Measurements from ENCODE around the gene TCF3. TPM values are rescaled to one million over a fixed set of nuclear protein-coding genes. Genes with fewer than 3 reads are reported as not detected.

Gene TCF3
- total RNA-seq, 1 experiment from 2014 or later, result 304 TPM

GRCh38 chr19:1567848-1568227 is 84.6 kb downstream of the TCF3 start:
- Histone ChIP-seq H4K20me1 (ENCODE audit: control insufficient read depth, insufficient read depth, insufficient read length) (no peaks in the 10 kb centered on the region), H3K4me2 (ENCODE audit: insufficient read depth, insufficient read length, low read length) (no peak overlapping the region), H3K9me3 (ENCODE audit: control insufficient read depth, low read depth, low read length) (no peaks in the 10 kb centered on the region), H3K79me1 (ENCODE audit: insufficient read depth, low read depth, low read length, poor library complexity, severe bottlenecking) (peaks cover 3% of the 10 kb centered on the region), H2AK5ac (ENCODE audit: insufficient read length, low read length) (no peak overlapping the region), H3K14ac (ENCODE audit: insufficient read depth, low read length) (no peak overlapping the region), H4K91ac (ENCODE audit: insufficient read length, low read depth, low read length) (no peak overlapping the region), H3K23me2 (ENCODE audit: insufficient read length, low read depth, low read length, poor library complexity, severe bottlenecking) (no peaks in the 10 kb centered on the region), H3K27me3 (ENCODE audit: insufficient read depth, low read length) (no peaks in the 10 kb centered on the region; the same call in 1 of the 2 replicates), H3K4me1 (ENCODE audit: insufficient read depth, low read length) (no peaks in the 10 kb centered on the region), H2AFZ (ENCODE audit: low read length) (no peak overlapping the region), H3K4ac (ENCODE audit: low read depth, low read length) (no peak overlapping the region), H2BK5ac (ENCODE audit: insufficient read length, low read length) (no peak overlapping the region), H3K27ac (ENCODE audit: insufficient read length, low read depth, low read length) (no peak overlapping the region), H3K56ac (ENCODE audit: insufficient read length, low read depth, low read length) (no peak overlapping the region), H2BK20ac (ENCODE audit: low read depth, low read length, poor library complexity, severe bottlenecking) (no peak overlapping the region), H2BK12ac (ENCODE audit: insufficient read length, low read depth, low read length) (no peak overlapping the region), H3K18ac (ENCODE audit: insufficient read length, low read depth, low read length) (no peak overlapping the region), H4K8ac (replicated peaks; ENCODE audit: insufficient read length, low read depth, low read length) (no peak overlapping the region), H3K23ac (ENCODE audit: insufficient read length, low read depth, low read length) (no peak overlapping the region), H3K9ac (ENCODE audit: extremely low read depth, insufficient read length, low read length) (no peak overlapping the region), H4K5ac (ENCODE audit: insufficient read length, low read depth, low read length) (no peak overlapping the region), H2BK120ac (ENCODE audit: low read depth, low read length, poor library complexity, severe bottlenecking) (no peak overlapping the region), H3K79me2 (ENCODE audit: insufficient read depth, low read length) (peaks cover 29% of the 10 kb centered on the region; the same call in 1 of the 2 replicates), H3T11ph (ENCODE audit: low read length) (no peak overlapping the region), H2BK15ac (ENCODE audit: low read depth, low read length) (no peak overlapping the region)
- H3K27me3 Mint-ChIP-seq (ENCODE audit: low read depth), result peaks cover 38% of the 10 kb centered on the region
- no CpG with 5 or more reads among the region's 73 CpGs for WGBS (ENCODE audit: extremely low coverage, insufficient read length, low lambda C conversion rate)
- no peak overlapping the region for H3K27ac Mint-ChIP-seq
- no peak for DNase-seq
- H3K4me1 Mint-ChIP-seq, result peaks cover 2 to 15% of the 10 kb centered on the region in 2 experiments; a peak in 3 of 4 replicates
- peaks cover 2 to 3% of the 10 kb centered on the region in 2 experiments; a peak in 2 of 5 replicates for H3K9me3 Mint-ChIP-seq
- H3K36me3 Mint-ChIP-seq (ENCODE audit: insufficient read depth in 1 of 3, low read depth in 3 of 3), result peaks cover 8 to 20% (median 19%) of the 10 kb centered on the region in 3 experiments; a peak in 6 of 7 replicates
- no peak for TF ChIP-seq CTCF (conservative IDR thresholded peaks at IDR 0.05)
- H3K4me3 Mint-ChIP-seq, result no peak overlapping the region

All from H9 (cell line).